Activated naive CD4-positive, alpha-beta T cell treated with anti-CD3 and anti-CD28 coated beads, Interleukin-2, amount 50 U/mL, for 72 hours (primary cell): ENCODE results near the gene DHRS7B. TPM values are rescaled to one million over a fixed set of nuclear protein-coding genes. Genes with fewer than 3 reads are reported as not detected.

Experiments used
- ATAC-seq, 2 donors: fragments of 150-1000 bp; cut with Tn5 transposase; 2 replicates each; pipeline ENCODE4 v1.10.0; 2021; ENCODE audit warnings: mild to moderate bottlenecking in 2 of 2, moderate library complexity in 2 of 2
- DNase-seq, 2 donors: peaks; one replicate each; pipeline ENCODE4 v3.0.0; 2021 to 2022; ENCODE audit warnings: low spot score in 2 of 2
- H3K27ac Mint-ChIP-seq, 2 donors: one replicate each; pipeline ENCODE4 v1.8.0; 2022; ENCODE audit warnings: mild to moderate bottlenecking in 2 of 2, mixed read lengths in 2 of 2
- H3K36me3 Mint-ChIP-seq, 2 donors: one replicate each; pipeline ENCODE4 v1.8.0; 2022; ENCODE audit warnings: mixed read lengths in 2 of 2
- H3K9me3 Mint-ChIP-seq, 2 donors: one replicate each; pipeline ENCODE4 v1.8.0; 2022; ENCODE audit warnings: mixed read lengths in 2 of 2
- total RNA-seq, 2 donors: library from RNA; stranded (reverse); gene quantifications; one replicate each; pipeline ENCODE4 v1.2.3, GENCODE V29; 2022

The DHRS7B gene
- total RNA-seq, 2 donors from 2014 or later = 15.8 to 16.5 TPM

DNA sequence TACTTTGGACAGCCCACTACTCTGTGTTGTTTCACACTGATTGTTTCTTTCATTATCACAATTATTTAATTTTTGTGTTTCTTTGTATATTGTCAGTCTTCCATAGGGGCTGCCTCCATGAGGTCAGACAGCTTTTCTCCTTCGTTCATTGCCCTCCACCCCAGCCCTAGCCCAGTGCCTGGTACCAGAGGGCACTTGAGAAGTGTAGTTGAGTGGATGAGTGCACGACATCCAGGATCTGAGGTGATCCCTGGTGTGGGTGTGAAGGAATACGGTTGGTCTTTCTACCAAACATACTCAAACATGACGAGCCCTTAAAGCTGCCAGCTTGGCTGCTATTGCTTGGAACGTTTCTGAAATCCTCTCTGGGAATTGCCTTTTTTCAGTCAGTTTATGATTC lies 37.9 kb downstream of the DHRS7B start:
- ATAC-seq (no peak), DNase-seq (no peak)
- no peaks in the 10 kb centered on the region for H3K36me3 Mint-ChIP-seq
- no peak overlapping the region for H3K27ac Mint-ChIP-seq
- H3K9me3 Mint-ChIP-seq = no peaks in the 10 kb centered on the region

DNA sequence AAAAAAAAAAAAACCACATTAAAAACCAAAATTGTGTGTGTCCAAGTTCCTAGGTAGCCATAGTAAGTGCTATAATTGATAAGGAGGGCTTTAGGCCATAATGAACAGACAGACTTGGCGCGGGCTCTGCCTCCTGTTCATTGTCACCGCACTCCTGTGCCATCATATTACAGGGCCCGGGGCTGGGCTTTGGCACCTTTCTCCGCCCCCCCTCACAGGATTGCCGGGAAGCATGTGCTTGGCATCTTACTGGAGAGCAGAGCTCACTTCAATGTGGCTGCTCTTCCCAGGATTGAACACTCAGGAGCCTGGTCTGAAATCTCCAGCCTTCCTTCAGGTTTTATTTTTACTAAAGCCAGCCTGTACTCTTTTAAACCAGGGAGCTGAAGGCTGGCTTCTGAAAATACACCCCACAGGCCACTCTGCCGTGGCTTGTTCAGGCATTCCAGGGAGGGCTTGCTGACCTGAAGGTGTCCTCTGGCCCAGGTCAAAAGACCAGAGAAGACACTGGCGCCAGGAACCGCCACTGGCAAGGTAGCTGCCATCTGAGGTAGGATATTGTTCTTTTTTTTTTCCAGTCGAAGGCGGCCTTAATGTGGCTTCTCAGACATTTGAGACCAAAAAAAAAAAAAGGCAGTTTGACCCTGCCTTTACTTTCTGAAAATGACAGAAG lies 39.3 kb downstream of the DHRS7B start:
- no peak for ATAC-seq
- Mint-ChIP-seq H3K9me3 (no peaks in the 10 kb centered on the region), H3K36me3 (no peaks in the 10 kb centered on the region), H3K27ac (no peak overlapping the region)
- DNase-seq = no peak

DNA sequence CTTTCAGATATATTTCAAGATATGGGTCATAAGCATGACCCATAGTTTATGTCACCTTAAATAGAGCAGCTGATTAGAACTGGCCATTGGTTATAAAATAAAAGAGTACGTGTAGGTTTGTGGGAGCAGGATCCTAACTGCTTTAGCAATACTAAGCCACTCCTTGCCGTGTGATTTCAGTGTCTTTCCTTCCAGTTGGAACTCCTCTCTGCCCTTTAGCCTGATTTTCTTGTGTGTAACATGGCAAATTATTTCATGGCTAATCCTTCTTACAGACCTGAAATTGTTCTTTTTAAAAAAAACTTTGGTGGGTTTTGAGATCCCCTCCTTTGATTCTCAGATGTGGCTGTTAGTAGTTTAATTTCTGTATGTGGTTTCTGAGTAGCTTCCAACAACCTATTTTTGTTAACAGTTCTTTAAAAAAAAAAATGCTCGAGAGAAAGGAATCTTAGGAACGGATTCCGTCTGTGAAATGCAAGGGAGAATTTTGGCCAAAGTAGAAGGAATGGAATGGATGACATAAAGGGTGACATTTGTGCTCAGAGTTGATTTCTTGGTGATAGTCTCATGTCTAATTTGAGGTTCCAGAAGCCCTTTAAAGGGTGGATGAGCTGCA lies 39.9 kb downstream of the DHRS7B start:
- Mint-ChIP-seq H3K9me3 (no peaks in the 10 kb centered on the region), H3K27ac (no peak overlapping the region), H3K36me3 (no peaks in the 10 kb centered on the region)
- DNase-seq = no peak
- no peak for ATAC-seq

DNA sequence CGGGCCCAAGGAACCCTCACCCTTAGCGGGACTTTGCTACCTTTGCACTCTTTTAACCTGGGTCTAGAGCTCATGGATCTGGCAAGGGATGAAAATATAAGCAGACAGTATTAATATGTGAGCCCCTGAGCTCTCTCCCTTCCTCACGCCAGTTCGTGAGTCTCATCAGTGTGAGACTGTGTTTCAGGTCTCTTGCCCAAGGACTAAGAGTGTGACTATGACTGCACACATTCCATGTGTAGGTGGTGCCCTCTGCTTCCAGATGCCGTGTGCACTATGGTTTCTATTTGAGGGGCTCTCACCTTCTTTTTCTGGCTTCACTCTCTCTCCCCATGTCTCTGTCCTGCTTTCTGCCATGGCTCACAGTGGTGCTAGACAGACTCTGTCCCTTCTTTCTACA lies 40.5 kb downstream of the DHRS7B start:
- ATAC-seq = no peak

DNA sequence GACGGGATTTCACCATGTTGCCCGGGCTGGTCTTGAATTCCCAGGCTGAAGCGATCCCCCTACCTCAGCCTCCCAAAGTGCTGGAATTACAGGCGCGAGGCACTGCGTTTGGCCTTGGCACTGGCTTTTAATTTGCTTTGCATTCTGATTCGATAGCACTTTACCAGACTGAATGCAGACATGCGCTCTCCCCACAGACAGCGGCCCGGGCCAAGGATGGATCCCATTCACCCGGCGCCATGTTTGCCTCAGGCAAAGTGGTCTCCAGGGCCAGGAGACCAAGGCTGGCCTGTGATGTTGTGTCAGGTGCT lies 41.7 kb downstream of the DHRS7B start:
- no peaks in the 10 kb centered on the region for H3K9me3 Mint-ChIP-seq

More for the DNA sequence above, 40.5 kb downstream of the DHRS7B start:
- Mint-ChIP-seq H3K27ac (no peak overlapping the region), H3K36me3 (no peaks in the 10 kb centered on the region), H3K9me3 (no peaks in the 10 kb centered on the region)
- DNase-seq = no peak

DNA sequence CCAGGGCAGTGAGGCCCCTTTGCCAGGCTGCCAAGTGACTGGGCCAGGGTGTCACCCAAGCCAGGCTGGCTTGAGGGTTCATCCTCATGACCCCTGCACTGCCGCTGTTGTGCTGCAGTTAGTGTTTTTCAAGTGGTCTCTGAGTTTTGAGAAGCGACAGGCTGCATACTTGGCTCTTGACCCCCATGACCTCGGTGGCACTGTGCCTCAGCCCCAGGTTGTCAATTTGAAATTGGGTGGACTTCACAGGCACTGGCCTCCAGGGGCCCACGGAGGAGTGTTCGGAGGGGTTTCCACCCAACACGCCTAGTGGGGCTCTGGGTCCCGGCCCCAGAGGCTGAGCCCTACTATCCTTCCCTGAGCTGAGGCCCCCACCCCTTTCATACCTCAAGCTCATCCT lies 42.7 kb downstream of the DHRS7B start:
- ATAC-seq (no peak), DNase-seq (no peak)
- Mint-ChIP-seq H3K27ac (no peak overlapping the region), H3K9me3 (no peaks in the 10 kb centered on the region), H3K36me3 (no peaks in the 10 kb centered on the region)

More for the DNA sequence above, 41.7 kb downstream of the DHRS7B start:
- no peak for DNase-seq
- ATAC-seq = no peak
- no peaks in the 10 kb centered on the region for H3K36me3 Mint-ChIP-seq
- no peak overlapping the region for H3K27ac Mint-ChIP-seq

DNA sequence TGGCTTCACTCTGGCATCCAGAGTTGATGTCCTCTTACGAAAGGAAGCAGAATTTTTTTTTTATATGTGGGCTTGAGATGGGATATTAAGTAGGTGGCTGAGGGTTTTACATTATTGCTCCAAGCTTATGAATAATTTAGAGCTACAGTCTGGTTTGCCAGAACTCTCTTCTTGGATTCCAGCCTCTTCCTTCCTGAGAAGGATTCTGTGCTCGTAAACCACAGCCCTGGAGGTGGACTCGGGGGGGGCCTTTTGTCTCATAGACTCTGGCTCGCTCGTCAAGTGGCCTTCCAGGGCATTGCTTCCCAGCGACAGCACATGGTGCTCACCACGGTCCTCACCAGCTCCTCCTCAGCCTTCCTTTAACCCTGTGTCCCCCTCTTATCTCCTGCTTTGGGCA lies 44.0 kb downstream of the DHRS7B start:
- ATAC-seq (no peak), DNase-seq (no peak)
- H3K36me3 Mint-ChIP-seq = no peaks in the 10 kb centered on the region
- H3K9me3 Mint-ChIP-seq = no peaks in the 10 kb centered on the region
- H3K27ac Mint-ChIP-seq = peak overlapping the region; percentile 20 to 64

DNA sequence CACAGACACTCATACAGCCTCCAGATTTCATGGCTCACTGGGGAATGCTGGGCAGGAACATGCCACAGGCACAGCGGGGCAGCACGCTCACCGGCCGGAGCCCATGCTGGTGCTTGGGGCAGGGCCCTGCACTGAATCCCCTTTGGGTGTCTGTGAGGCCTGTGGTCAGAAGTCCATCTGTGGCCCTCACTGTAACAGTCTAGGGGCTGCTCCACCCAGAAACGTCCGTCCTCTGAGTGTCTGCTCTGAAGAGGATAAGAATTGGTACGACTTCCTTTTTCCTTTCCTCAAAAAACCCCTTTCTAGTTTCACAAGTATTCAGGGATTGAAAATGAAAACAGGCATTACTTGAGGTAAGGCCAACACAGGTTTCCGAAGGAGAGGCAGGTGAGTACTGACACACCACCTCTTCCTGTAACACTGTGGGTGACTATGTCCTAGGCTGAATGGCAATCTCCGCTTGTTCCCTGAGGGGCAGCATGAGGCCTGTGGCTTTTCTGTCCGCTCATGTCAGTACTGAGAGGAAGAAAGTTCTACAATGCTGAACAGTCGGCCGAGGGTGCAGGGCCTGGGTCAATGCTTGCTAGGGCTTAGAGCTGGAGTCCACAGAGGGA lies 44.7 kb downstream of the DHRS7B start:
- no peaks in the 10 kb centered on the region for H3K36me3 Mint-ChIP-seq
- H3K27ac Mint-ChIP-seq = peak overlapping the region; percentile 20 to 64
- no peak for DNase-seq
- peak; percentile 64 to 87 for ATAC-seq
- no peaks in the 10 kb centered on the region for H3K9me3 Mint-ChIP-seq

DNA sequence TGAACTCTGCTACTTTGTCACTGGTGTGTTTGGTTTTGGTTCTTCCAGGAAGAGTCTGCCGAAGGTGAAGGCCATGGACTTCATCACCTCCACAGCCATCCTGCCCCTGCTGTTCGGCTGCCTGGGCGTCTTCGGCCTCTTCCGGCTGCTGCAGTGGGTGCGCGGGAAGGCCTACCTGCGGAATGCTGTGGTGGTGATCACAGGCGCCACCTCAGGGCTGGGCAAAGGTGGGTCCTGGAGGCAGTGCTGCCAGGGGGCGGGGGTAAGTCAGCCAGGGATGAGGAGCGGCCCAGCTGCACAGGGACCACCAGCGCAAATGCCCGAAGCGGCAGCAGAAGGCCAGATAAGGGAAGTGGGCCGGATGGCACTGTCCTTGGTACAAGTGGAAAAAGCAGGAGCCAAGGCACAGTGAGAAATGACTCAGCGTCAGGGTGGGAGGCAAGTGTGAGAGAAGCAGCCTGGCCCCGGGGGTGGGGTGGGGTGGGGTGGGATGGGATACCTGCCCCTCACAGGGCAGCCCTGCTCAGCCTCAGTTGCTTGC lies 45.3 kb downstream of the DHRS7B start:
- Mint-ChIP-seq H3K27ac (peak overlapping the region in 1 of 2 donors; percentile 64), H3K9me3 (no peaks in the 10 kb centered on the region), H3K36me3 (no peaks in the 10 kb centered on the region)
- no peak for DNase-seq
- ATAC-seq = no peak

DNA sequence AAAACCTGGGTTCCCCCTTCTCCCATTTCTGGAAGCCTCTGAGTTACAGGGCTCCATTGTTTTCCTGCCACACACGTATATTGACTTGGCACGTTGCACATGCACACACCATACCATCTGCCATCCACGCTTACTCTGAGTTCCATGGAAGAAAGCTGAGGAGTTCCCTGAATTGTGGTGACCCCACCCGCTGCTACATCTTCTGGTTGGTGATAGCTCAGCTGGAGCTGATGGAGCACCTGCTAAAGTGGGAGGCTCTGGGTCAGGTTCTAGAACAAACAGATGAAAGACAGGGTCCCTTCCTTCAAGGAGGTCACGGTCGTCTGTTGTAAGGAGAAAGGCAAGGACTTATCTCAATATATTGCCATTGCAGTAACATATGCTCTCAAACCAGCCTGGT lies 46.1 kb downstream of the DHRS7B start:
- no peak overlapping the region for H3K27ac Mint-ChIP-seq
- H3K9me3 Mint-ChIP-seq = no peaks in the 10 kb centered on the region

DNA sequence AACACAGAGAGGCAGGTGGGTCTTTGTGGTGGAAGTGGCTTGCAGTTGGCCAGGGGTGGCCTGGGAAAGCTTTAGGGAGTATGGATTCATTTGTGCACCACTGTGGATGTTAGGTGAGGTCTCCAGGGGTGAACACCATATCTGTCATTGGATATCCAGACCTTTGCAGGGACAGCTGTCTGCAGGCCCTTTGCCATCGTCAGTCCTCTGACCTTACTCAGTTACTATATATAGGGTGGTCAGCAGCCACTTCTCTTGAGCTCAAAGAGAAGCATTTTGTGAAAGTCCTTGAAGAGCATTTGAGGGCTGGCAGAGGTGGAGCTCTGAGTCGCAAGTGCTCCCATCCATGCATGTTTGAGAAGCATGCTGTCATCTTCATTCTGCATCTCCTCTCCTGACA lies 46.8 kb downstream of the DHRS7B start:
- Mint-ChIP-seq H3K9me3 (no peaks in the 10 kb centered on the region), H3K36me3 (no peaks in the 10 kb centered on the region), H3K27ac (no peak overlapping the region)
- DNase-seq = no peak
- ATAC-seq = no peak

More for the DNA sequence above, 46.1 kb downstream of the DHRS7B start:
- no peak for ATAC-seq
- H3K36me3 Mint-ChIP-seq = no peaks in the 10 kb centered on the region
- DNase-seq = no peak

DNA sequence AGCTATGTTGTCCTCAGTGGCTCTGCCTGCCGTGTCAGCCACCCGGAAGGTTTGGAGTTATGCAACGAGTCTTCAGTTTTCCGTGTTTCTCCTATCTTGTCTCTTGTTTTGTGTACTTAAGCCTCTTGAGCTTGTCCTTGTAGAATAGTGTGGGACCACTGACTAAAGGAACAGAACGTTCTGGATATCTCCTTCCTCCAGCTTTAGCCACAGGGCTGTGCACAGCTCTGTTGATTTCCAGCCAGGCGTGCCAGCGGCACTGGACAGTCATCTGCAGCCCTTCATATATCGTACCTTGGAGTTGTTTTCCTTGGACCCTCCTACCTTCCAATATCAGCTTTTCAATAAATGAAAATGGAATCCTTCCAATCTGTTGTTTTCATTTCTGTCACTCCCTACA lies 47.4 kb downstream of the DHRS7B start:
- DNase-seq (no peak), ATAC-seq (no peak)
- no peaks in the 10 kb centered on the region for H3K36me3 Mint-ChIP-seq
- peak overlapping the region in 1 of 2 donors; percentile 31 for H3K27ac Mint-ChIP-seq
- H3K9me3 Mint-ChIP-seq = no peaks in the 10 kb centered on the region

DNA sequence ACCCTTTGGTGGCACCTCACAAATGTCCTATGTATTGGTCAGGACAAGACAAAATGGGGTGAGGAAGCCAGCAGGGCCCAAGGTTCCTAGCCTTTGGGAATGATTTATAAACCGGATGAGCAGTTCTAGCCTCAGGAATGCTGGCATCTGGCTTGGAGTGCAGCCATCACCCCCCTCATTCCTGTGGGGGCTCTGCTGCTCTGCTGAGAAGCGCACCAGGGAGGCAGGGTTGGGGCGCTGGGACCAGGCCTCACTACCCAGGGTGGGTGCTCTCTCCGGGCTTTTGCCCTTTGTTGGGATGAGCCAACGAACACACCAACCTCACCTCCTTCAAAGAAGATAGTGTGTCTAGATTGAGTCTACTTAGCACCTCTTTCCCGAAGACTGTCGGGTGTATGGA lies 47.9 kb downstream of the DHRS7B start:
- no peaks in the 10 kb centered on the region for H3K9me3 Mint-ChIP-seq
- DNase-seq (peak in 1 of 2 donors; percentile 14), ATAC-seq (no peak)
- H3K27ac Mint-ChIP-seq = peak overlapping the region in 1 of 2 donors; percentile 31
- no peaks in the 10 kb centered on the region for H3K36me3 Mint-ChIP-seq

DNA sequence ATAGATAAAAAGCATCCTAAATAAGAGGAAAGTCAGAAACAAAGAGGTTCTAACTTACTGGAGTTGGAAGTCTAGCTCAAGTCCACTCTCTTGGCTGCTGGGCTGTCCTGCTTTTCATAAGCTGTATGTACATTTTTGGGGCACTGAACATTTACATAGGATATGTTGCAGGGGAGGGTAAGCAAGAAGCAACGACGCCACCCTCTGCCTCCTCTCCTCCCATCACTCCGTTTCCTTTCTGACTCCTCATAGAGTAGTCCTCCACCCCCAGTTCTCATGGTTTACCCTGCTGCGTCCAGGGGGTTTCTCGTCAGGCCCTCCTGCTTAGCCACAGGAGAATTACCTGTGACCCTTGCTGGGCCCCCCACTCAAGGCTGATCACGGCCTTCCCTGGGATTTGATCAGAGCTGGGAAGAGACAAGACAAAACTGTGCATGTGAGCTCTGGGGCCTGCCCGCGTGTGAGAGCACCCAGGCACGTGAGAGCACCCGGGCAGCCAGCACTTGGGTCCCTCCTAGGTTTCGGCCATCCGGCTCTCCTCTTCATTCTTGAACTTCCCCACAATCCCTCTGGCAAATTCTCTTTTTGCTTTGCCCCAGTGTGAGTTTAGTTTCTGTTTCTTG lies 50.1 kb downstream of the DHRS7B start:
- Mint-ChIP-seq H3K36me3 (no peaks in the 10 kb centered on the region), H3K9me3 (no peaks in the 10 kb centered on the region), H3K27ac (no peak overlapping the region)
- DNase-seq (peak in 1 of 2 donors; percentile 11), ATAC-seq (no peak)

DNA sequence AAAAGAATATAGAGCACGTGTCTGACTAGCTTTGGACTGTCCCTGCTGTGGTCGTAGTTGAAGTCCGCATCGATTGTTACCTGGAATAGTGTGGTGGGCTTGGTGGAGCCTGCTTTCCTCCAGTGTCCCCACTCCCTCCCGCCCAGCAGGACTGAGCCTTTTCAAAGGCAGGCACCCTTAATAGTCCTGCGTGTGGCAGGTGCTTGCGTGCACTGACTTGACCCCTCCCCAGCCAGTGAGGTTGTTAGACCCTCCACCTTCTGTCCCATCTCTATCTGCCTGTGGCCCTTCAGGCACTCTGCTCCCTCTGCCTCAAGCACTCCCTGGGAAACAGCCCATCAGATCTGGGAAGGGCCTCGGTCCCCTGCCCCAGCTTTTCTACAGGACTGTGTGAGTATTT lies 50.6 kb downstream of the DHRS7B start:
- H3K36me3 Mint-ChIP-seq = no peaks in the 10 kb centered on the region
- peak overlapping the region in 1 of 2 donors; percentile 4 for H3K27ac Mint-ChIP-seq
- peak in 1 of 2 donors; percentile 35 for DNase-seq
- no peak for ATAC-seq
- H3K9me3 Mint-ChIP-seq = no peaks in the 10 kb centered on the region

DNA sequence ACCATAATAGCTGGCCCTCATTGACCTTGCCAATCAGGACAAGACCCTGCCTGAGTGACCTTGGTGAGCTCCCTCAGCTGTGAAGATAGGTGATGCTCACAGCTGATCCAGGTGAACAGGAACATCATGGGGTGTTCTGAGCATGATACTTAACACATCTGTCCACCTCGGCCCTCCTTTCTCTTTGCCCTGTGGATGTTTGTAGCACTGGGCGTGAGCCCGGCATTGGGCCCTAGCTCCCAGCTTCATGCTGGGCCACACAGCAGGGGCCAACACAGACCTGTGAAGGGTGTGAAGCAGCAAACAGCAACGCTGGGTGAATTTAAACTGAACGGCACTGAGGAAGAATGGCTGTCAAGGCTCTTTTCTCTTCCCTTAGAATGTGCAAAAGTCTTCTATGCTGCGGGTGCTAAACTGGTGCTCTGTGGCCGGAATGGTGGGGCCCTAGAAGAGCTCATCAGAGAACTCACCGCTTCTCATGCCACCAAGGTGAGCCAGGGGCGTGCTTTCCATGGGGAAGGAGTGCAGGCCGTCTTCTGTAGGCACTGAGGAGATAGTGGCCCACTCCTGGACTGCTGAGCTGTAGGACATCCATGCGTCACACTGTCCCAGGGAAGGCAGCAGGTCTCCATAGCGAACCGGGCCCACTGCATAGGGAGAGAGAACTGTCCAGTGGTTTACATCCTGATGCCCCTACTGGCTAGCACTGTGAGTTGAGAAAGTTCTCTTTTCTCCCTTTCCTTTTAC lies 51.3 kb downstream of the DHRS7B start:
- H3K36me3 Mint-ChIP-seq = no peaks in the 10 kb centered on the region
- ATAC-seq = no peak
- no peaks in the 10 kb centered on the region for H3K9me3 Mint-ChIP-seq
- H3K27ac Mint-ChIP-seq = peak overlapping the region; percentile 4 to 22
- DNase-seq = peak in 1 of 2 donors; percentile 25

DNA sequence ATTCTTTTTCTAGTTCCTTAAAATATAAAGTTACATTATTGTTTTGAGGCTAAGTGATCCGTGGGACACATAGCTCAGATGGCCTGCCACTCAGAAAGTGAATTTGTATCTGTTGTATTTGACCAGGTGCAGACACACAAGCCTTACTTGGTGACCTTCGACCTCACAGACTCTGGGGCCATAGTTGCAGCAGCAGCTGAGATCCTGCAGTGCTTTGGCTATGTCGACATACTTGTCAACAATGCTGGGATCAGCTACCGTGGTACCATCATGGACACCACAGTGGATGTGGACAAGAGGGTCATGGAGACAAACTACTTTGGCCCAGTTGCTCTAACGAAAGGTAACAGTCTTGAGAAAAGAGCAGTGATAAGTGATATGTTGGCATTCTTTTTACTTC lies 56.7 kb downstream of the DHRS7B start:
- ATAC-seq = no peak
- Mint-ChIP-seq H3K36me3 (peaks cover 0 to 4% of the 10 kb centered on the region in 2 donors), H3K9me3 (no peaks in the 10 kb centered on the region), H3K27ac (no peak overlapping the region)
- DNase-seq = no peak
